ENCODE measurements around the gene LYAR.
A peak's percentile ranks its signal among the peaks of the same experiment; 100 is the strongest.

The LYAR gene, protein sequence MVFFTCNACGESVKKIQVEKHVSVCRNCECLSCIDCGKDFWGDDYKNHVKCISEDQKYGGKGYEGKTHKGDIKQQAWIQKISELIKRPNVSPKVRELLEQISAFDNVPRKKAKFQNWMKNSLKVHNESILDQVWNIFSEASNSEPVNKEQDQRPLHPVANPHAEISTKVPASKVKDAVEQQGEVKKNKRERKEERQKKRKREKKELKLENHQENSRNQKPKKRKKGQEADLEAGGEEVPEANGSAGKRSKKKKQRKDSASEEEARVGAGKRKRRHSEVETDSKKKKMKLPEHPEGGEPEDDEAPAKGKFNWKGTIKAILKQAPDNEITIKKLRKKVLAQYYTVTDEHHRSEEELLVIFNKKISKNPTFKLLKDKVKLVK

GRCh38 chr4:4289941-4290850 lies at the start of gene LYAR, which contains the start of gene ZBTB49:
Gene LYAR (minus strand): TSS chr4:4290154. CDS start chr4:4283742, 6,412 bp downstream.
Gene ZBTB49 (plus strand): TSS chr4:4290251. CDS start chr4:4299946, 9,695 bp downstream.
- peak; percentile 95 for DNase-seq

DNA sequence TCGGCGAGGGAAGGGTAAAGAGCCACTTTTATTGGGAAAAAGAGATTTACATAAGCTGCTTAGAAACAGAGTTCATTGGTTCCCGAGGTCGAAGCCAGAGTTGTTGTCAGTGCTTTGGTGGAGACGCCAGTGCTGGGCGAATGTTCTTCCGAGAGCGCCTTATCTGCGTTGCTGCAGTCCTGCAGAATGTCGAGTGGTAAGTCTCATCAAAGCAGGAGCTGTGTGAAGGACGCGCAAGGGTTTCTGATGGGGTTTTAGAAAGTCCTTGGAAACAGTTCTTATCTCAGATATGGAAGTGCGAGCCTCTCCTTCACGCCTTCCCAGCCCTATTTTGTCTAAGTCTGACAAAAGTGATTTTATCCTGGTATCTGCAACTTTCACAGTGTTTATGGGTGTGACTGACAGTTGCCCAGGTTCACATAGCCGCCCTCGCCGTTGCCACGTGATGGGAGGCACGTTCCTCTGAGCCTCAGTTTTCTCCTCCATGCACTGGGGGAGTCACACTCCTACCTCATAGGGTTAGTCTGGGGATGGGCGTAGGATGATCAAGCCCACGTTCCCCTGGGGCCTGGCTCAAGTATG lies 49.6 kb upstream of the LYAR start:
- DNase-seq: no peak

DNA sequence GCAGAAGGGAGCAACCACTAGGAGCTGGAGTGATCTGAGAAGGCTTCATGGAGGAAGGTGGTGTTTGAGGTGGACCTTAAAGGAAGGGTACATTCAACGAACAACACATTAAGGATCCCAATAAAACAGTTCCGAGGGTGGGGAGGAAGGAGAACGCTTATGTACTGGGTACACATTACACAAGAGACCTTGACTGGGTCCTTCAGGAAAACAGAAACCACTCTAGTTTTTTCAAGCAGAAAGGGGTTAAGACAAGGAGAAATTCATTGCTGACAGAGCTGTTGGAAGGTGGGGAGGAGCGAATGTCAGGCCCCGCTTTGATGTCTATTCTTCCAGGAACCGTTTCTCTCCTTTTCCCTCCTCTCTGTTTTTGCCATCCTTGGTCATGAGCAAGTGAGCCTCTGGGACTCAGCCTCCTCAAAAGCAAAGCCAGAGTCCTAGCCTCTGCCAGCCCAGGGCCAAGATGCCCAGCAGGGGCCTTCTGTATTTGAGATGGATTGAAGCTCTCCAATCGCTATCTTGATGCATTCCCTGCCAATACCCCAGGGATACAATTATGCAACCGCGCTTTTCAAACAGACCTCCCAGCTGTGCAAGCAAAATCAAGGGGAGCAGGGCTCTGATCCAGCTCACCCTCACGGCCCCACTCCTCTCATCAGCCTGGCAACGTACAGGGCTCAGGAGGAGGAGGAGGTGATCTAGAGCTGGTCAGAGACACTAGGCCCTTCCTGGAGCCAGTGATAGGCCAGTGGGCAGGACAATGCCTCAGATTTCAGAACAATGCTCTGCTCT lies 48.5 kb upstream of the LYAR start:
- DNase-seq: no peak

- peak; percentile 59 for DNase-seq
Measured at GRCh38 chr4:4334798-4335520, 45.0 kb upstream of the LYAR start.

DNA sequence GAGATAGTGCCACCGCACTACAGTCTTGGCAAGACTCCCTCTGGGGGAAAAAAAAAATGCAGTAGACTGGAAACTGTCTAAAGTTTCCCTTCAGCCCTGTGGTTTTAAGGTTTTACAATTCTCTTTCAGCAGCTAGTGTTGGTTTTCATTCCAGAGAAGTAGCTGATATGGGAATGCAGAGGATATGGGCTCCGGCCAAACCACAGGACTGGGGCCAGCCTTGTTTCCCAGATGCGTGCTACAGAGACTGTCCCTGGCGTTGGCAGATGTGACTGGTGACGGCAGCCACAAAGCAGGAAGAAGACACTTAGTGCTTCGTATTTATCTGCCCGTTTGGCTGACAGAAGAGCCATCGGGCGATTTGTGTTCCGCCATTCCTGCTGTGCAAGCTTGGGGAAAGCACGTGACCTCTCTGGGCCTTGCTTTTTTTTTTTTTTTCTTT lies 43.3 kb upstream of the LYAR start:
- no peak for DNase-seq

DNA sequence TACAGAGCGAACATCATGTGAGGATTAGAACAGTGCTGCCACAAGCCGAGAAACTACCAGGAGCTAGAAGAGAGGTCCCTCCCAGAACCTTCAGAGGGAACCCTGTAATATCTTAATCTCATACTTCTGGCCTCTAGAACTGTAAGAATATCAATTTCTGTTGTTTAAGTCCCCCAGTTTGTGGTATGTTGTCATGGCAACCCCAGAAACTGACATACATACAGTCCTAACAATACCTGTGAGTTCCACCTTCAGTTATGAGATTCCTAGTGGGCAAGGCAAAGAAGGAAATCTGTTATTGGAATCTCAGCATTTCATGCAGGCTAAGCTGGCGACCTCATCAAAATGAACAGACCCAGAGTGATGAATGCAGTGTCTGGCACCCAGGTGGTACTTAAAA lies 42.6 kb upstream of the LYAR start:
- DNase-seq: no peak

- no peak for DNase-seq
Measured at GRCh38 chr4:4330794-4331193, 40.8 kb upstream of the LYAR start.

DNA sequence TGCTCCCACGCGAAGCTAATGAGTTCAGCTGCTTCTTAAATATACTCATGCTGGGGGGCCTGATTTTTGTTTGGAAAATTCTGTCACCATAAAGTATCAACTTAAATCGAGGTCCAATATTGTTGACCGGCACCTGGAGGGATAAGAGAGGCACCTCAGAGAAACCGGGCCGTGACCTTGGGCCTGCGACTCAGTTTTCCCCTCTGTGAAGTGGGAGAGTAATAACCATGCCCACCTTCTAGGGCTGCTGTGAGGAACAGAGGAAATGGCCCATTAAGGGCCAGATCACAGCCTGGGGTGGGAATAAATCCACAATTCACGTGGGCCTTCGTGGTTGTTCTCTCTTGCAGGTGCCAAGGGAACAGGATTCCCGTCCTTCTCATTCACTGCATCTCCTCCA lies 39.5 kb upstream of the LYAR start:
- no peak for DNase-seq

- no peak for DNase-seq
Measured at GRCh38 chr4:4328840-4329239, 38.9 kb upstream of the LYAR start.

DNA sequence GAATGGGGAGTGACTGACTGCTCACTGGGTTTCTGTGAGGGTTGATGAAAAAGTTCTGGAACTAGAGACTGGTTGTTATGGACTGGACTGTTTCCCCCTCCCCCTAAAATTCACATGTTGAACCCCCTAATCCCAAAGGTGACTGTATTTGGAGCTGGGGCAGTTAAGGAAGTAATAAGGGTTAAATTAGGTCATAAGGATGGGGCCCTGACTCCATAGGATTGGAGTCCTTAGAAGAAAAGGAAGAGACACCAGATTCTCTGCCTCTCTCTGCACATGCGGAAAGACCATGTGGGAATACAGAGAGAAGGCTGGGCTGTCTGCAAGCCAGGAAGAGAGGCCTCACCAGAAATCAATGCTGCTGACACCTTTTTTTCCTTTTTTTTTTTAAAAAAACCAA lies 38.3 kb upstream of the LYAR start:
- DNase-seq: no peak

GRCh38 chr4:4327652-4328121 lies 37.7 kb upstream of the LYAR start:
- DNase-seq: no peak

- no peak for DNase-seq
Measured at GRCh38 chr4:4326166-4326565, 36.2 kb upstream of the LYAR start.

GRCh38 chr4:4325321-4325720 lies 35.4 kb upstream of the LYAR start:
- no peak for DNase-seq

DNA sequence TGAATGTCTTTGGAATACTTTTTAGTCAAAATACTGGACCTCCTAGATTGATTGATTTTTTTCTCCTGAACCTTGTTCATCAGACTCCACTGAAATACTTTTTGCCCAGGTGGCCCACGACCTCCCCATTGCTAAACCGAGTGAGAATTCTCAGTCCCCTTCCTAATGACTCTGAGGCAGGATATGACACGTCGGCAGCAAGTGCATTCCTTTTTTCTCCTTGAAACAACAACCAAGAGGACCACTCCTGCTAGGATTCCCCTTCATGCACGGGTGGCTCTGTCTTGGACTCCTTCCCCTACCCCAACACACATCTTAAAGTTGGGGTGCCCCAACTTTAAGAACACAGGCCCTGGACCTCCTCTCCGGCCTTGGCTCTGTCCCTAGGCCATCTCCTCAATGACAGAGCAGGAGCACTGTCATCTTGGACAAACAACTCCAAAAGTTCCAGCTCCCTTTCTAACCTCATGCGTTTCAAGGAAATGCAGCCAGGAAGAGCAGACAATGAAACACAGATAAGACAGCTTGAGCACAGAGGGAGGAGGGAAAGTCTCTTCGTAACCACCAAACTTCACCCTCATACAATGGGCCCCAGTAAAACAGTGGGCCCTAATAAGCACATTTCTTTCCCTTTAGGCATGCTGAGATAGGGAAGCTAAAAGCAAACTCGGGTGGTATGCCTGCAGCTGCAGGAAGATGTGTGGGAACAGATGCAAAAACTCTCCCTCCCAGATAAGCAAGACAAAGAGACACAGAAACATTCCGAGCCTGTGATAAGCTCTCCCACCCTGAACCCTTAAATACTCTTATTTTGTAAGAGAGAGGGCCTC lies 34.0 kb upstream of the LYAR start:
- no peak for DNase-seq

DNA sequence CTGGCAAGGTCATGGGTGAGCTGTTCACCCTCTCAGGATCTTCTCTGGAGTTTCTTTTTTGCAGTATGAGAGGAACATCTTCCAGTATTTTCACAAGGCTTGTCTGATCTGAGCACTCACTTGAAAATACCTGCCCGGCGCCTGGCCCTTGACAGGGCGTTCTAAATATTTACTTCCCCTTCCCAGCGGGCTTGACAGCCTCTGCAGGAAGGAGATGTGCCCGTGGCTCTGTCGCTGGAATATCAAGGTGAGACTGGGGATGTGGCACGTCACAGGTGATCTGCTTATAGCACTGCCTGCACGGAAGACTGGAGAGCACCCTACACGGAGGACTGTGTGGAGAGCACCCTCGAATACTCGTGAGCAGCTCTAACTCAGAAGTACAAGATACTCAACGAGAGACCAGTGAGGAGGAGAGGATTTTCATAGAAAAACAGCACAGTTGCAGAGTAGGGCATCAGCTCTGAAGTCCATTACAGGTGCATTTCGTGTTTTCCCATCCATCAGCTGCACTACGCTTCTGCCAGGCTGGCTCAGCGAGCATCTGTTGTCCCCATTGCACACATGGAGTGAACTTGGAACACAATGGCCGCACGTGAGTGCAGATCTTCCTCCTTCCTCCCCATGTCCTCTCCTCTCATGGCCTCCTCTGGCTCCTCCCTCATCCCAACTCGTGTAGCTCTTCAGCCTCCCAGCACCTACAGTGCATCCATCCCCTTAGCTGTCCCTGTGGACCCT lies 32.2 kb upstream of the LYAR start:
- no peak for DNase-seq

DNA sequence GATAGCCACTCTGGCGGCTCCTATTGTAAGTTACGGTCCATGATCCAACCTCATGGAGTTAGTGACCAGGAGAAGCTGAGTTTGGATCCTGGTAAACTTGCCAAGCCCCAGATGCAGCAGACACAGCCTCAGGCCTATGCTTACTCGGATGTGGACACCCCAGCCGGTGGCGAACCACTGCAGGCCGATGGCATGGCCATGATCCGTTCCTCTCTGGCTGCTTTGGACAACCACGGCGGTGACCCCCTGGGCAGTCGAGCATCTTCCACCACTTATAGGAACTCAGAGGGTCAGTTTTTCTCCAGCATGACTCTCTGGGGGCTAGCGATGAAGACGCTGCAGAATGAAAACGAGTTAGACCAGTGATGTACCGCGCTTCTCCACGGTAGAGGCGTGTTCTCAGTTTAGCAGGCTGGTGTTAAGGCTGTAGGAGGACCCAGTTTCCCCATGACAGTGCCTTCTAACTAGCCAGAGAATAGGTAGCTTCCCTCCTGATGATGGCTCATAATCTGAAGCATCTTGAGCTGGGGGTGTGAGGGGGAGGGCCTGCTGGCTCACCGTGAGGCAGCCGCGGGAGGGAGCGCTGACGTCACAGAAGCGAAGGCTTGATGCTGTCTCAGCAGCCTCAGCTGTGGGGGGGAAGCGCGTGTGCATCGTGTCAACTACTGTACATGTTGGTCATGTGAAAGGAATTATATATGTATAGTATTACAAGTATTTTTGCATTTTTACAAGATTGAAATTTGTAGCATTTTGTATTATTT lies 31.2 kb upstream of the LYAR start:
- no peak for DNase-seq

- DNase-seq: no peak
Measured at GRCh38 chr4:4320528-4320927, 30.6 kb upstream of the LYAR start.

DNA sequence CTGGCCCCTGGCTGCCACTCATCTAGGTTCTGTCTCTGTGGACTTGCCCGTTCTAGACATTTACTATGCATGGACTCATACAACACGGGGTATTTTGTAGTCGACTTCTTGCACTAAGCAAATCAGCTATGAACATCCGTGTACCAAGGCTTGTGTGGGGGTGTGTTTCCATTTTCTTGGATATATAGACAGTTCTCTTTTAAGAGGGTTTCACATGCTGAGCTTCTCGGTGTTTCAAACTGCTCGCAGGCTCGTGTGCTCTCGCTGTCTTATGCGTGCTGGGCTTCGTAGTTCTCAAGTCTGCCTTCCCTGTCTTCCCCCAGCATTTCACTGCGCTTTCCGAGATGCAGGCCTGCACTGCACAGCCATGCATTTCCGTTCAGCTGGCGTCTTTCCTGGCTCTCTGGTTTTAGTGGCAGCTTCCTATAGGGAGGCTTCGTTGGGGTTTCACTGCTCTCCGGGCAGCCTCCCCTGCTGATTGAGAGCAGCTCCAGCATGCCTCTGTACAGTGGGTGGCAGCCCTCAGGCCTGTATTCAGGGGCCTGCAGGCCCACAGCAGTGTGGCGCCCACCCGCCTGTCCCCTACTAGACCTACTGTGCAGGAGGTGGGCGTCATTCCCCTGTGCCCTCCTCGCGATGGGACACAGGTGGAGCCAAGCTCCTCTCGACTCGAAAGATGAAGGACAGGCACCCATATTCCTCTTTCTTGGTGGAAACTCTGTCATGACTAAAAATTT lies 27.7 kb upstream of the LYAR start:
- no peak for DNase-seq

- no peak for DNase-seq
Measured at GRCh38 chr4:4316150-4316495, 26.2 kb upstream of the LYAR start.

All from activated T-cell treated with anti-CD3 and anti-CD28 coated beads for 4 hours (primary cell).